Activated effector memory CD4-positive, alpha-beta T cell treated with Interleukin-2 at 50 U/mL for 16 hours (primary cell): ENCODE measurements around the gene GRIK3.

ENCODE experiments used
- DNase-seq: peaks from one replicate; pipeline ENCODE4 v3.0.0-alpha.2; 2020

The GRIK3 gene

DNA sequence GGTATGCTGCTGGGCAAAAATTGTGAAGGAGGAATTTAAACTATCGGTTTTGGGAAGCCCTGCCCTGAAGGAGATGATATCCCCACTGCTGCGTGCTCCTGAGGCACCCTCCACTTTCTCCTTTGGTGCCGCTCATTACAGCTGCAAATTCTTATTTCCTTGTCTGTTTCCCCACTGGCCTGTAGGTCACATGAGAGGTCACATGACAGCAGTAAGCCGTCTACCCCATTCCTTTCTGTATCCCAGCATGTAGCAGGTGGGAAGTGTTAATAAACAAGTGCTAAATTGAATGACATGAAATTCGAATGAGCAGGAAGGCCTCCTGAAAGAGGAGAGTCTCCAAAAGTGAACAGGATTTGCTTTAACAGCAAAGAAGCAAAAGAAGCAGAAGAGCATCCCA is 58.7 kb downstream of the GRIK3 start:
- DNase-seq: no peak

DNA sequence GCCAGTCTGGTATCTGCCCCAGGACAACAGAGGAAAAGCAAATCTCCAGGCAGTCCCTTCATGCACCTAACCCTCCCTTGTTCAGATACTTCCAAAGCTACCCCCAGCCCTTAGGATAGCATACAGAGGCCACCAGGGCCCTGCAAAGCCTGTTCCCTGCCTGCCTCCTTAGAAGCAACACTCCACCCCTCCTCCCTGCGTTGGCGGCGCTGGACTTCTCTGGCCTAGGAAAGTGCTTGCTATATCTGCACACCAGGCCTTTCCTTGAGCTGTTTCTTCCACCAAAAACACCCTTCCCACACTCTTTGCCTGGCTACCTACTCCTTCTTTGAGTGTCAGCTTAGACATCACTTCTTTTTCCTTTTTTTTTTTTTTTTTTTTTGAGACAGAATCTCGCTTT is 61.3 kb downstream of the GRIK3 start:
- DNase-seq: no peak

DNA sequence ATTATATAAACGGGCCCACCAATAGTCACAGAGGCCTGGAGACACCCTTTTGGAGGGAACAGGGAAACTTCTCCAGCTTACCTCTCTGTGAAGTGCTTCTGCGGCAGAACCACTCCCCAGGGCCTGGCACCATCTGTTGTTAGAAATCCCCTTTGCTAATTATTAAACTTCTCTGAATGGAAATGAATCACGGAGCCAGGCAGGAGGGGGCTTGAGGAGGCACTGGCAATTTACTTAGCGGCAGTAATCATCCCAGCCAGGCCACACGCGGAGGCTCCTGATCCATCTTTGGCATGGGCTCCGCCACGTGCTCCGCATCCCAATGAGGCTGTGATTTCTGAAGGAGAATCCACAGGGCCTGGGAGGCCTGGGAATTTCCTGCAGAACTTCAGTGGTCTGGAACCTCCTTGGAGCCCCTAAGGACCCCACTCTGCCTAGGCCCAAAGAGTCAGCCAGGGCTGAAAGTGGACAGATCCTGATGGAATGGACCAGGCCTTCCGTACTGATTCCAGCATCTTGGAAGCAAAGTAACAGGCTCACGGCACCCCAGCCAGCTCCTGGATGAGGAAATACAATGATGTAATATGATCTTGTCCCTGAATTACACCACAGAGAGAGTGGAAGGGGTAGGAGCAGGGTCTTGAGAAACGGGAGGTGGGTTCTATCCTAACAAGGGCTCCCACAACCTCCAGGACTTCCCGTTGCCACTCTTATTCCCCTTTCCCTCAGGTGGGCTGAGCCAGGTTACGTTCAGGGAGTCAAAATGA is 62.3 kb downstream of the GRIK3 start:
- no peak for DNase-seq

DNA sequence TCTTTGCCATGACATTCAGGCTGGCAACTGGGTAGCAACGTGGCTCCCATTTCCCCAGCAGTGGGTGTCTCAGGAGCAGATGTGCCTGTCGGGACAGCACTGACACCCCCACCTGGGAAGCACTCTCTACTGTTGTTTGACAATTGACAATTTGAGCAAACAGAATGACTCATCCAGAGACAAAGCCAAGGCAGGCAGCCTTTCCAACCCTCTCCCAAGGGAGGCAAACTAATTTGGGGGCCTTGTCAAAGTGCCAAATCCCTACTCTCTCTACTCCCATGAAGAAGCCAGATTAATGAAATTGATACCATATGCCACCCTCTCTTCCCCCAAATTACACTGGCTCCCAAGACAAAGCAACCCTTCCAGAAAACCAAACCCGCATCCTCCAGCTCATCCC is 65.6 kb downstream of the GRIK3 start:
- DNase-seq: no peak

DNA sequence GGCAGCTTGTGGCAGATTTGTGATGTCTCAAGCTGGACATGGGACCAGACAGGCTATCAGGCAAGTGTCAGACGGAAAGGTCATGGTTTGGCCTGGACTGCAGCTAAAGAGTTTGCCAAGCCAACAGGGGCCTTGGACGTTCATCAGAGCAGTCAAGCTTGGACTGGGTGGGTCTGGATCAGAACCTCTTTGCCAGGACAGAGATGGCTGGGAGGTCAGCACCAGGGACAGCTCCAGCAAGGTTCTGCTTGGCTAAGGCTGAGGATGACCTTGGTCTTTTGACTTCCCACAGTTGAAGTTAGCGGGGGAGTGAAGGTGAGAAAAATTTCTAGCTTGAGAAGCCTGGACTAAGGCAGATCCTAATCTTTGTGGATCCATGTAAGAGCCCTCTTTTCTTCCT is 68.1 kb downstream of the GRIK3 start:
- no peak for DNase-seq

DNA sequence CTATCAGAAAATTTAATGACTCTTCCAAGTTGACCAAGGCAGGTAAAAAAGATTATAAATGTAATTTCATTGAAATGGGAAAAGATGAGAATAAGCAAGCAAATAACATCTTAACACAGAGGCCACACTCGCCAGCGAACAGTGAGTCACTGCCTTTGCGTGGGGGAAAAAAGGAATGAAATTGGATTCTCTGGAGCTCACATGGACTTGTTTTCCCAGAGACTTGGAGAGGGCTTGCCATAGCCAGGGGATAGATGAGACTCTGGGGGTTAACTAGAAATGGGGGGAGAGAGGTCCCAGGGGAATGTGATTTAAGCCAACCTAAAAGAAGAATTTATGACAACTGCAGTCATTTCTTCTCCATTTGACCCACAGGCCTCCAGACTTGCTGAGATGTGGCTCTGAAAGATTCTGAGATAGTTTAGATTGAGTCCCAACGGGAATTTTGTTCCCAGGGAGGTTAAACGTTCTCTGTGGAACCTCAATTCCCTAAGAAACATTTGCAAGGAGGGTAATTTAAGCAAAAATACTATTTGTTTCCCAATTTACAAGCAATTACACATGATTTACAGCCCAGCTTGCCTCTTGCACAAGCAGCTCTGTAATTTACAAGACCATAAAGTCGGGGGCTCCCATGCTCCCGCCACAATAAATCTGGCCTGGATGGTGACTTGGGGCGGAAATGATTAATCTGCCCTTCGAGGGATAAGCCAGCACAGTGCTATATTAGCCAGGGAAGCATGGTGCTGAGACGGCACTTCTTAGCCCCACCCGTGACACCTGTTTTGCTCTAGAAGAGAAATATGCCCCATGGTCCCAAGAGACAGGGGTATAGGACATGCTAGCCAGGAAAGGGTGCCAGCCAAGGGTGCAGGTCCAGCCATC is 68.8 kb downstream of the GRIK3 start:
- DNase-seq: no peak

DNA sequence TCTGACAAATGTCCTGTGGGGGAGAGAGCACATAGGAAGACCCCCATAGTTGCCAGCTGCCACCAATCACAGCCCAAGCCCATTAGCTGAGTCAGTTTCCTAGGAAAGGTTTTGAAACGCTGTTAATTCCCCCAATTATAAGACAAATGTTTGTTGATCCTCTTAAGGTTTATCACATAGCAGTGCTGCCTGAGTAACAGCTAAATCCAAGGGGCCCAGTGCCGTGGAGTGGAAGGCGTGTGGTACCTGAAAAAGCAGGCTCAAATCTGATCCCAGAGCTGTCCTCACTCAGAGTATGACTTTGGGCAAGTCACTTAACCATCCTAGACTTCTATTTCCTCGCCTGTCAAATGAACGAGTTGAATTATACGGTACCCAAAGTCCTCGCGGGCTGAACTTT is 69.5 kb downstream of the GRIK3 start:
- no peak for DNase-seq

DNA sequence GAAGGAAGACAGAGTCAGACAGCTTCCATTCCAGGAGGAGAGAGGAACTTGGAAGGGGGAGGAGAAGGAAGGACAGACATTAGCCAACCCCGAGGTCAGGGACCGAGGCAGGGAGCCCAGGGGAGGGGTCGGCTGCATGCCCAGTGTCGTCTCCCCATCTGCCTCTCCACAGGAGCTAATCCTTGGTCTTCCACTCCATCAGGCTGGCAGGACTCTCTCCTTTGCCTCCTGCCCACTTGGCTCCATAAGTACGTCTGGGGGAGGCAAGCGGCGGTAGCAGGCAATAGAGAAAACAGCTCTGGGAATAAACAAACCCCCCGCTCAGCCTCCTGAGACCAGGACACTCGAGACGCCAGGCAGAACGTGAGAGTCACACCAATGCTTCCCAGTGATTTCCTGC is 71.3 kb downstream of the GRIK3 start:
- no peak for DNase-seq

DNA sequence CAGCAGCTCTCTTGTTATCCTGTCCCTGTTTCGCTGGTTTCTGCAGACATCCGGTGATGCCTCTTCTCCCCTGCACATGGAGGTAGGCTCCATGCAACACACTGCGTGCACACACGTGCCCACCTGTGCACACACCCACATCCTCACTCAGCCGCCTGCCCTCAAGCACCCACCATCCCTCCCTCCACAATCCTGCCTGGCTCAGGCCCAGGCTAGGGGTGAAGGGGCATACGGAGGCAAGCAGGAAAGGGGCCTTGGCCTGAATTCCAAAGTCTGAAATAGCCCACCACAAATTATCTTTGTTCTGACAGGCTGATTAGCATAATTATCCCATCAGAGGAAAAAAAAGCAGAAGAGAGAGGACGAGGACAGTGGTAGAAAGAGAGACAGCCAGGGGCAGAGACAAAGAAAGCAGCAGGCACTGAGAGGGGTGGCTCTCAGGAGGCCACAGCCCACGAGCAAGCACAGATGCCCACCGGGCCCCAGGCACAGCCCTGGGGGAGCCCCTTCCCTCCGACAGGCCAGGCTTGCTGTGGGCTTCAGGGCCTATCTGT is 73.2 kb downstream of the GRIK3 start:
- DNase-seq: no peak

DNA sequence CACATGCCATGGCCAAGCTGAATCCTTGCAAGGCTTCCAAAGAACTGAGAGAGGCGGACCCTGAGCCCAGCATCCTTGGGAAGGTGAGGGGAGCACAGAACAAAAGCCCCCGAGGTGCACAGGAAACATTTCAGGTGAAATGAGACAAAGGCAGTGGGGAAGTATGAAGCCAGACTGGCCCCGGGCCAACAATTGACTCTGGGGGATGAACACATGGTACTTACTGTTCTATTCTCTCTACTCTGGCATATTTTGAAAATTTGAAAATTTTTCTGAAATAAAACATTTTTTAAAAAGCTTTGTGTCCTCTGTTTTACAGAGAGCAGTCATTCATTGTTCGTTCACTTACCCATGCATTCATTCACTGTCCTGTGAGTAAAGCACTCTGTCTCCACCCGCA is 77.7 kb downstream of the GRIK3 start:
- no peak for DNase-seq

DNA sequence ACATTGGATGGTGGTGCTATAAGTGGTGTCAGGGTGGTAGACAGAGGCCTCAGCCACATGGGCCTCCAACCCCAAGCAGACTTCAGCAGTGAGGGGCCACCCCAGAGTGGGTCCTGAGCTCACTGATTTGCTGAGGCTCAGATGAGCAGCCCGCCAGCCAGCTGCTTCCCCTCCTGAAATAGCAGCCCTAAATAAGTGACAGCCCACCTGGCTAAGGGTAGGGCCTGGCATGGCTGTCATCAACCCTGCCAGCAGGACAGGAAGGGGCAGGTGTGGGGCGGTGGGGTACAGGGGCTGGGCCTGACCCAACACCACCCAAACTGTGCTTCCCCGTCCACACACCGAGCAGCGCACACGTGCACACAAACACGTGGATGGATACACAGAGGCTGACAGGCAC is 79.3 kb downstream of the GRIK3 start:
- DNase-seq: no peak

DNA sequence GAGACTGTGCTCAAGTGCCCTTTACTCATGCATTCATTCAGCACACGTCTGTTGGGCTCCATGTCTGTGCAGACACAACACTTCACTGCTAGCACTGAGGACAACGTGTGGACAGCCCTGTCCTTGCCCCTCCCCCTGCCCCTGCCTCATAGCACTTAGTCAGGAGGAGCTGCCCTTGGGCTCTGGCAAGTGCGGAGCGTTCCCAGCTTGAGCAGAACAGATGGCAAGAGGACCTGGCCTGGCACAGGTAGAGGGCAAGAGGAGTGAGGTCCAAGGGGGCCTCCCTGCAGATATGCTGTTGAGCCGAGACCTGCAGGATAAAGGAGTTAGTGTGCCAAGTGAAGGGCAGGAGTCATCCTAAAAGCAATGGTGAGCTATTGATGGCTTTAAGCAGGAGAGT is 81.3 kb downstream of the GRIK3 start:
- DNase-seq: no peak

DNA sequence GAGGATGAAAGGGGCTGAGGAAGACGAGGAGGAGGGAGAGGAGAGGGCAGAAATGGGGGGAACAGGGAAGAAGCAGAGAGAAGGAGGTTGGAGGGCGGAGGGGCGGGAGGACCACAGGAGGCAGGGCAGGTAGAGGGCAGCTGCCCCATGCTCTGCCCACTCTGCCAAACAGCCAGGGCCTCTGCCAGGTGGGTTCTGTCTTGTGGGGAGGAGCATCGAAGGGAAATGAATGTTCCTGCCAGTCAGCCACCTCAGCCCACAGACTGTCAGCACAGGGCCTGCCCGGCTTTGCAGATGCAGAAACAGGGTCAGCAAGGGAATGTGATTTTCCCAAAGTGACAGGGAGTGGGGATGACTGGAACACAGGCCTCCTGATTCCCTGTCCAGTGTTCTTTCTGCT is 82.6 kb downstream of the GRIK3 start:
- no peak for DNase-seq

DNA sequence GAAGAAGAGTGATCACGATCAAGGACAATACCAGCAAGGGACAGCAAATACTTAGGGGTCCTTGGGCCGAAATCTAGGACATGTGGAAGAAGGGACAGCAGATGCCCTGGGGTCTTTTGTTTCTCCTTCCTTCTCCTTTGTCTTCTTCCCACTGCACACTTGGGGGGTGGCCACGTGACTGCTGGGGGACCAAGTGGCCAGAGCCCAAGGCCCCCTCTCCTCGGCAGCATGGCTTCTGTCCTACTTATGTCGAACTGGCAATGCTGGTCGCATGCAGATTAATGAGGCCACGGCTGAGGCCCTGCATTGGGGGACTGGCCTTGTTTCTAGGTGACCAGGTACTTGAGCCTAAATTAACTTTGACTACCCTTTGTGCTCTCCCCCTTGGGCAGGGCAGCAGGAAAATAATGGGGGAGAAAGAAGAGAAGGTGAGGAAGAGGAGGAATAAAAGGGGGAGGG is 83.0 kb downstream of the GRIK3 start:
- no peak for DNase-seq

DNA sequence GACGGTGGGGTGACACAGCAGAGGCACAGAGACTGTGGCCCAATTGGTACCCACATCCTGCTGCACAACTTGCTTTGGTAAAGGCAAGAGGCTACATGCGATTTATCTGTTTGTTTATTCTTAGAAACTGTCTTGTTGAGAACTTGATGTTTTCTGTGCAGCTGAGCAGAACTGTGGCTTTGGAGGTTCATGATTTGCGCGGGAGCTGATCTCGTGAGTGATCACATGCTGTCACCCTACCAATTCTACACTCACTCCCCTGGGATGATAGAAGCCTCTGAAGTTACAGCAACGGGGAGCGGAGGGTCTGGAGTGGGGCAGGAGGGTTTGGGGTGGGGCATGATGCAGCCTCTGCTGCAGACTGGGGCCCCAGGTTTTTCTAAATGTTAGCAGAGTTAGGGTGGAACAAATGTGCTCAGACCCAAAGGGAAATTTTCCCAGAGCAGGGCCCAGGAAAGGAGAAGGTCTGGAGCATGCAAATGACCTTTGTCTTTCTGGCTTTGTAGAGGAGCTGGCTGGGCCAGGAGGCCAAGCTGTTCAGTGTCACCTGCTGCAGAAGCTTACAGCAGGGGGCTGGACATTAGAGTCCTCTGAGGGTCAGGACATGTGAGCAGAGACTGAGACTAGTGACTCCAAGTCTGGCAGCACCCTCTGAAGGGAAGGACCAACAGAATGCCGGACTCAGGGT is 83.6 kb downstream of the GRIK3 start:
- DNase-seq: no peak

DNA sequence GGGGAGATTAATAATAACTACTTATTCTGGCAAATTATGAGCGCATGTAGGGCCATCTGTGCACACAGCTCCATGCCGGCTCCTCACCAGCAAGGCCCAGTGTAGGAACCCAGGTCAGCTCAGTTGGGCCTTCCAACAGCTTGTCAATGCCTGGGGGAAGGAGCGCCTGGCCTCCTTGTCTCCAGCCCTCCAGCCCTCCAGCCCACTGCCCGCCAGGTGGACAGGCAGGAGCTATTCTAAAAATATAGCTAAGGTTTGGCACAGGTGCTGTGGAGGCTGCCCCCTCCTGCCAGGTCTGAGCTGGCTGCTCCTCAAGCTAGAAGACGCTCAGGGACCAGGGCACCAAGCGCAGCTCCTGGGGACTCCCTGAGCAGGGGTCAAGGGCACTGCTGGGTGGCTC is 85.7 kb downstream of the GRIK3 start:
- no peak for DNase-seq

DNA sequence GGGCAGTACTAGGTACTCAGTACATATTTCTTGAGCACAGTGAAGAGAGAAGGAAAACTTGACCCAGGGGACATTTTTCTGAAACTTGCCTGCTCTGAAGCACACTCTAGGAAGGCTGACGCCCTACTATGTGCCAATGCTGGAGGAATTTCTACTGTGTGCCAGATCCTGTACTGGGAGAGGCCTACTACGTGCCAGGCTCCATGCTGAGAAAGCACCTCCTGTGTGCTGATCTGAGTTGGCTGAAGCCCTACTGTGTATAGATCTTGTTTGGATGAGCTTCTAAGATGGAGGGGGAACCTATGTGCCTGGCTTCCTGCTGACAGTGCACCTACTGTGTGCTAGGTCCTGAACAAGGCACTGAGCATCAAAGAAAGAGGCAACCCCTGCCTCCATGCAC is 86.2 kb downstream of the GRIK3 start:
- DNase-seq: no peak

DNA sequence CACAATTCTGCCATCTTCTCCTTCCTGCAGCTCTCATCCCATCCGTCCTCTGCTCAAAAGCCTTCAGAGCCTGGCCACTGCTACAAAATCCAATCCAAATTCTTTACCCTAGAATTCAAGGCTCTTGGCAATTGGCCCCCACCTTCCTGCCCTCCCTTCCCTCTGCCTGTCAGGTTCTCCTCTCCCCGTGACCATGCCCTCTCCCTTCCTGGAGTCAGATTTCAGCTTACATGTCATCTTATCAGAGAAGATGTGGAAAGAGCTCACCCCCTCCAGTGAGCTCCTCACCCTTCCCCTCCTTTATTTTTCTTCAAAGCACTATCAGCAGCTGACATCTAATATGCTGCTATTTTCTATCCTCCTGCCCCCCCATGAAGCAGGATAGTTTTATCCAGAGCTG is 86.9 kb downstream of the GRIK3 start:
- DNase-seq: no peak

DNA sequence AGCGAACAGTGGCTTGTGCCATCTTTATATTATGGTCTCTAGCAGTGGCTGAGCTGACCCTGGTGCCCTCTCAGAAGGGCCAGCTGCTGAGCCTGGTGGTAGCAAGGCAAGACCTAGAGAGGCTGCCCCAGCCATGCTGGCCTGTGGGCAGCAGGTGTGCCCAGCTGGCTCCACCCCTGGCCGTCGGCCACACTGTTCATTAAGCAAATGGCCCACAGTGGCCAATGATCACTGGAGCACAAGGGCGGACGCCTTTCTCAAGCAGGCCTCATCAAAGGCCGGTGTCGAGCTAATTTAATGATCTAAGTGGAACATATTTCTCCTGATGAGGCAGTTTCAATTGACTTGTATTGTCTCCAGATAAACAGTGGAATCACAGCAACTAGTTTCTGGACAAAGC is 89.4 kb downstream of the GRIK3 start:
- no peak for DNase-seq

DNA sequence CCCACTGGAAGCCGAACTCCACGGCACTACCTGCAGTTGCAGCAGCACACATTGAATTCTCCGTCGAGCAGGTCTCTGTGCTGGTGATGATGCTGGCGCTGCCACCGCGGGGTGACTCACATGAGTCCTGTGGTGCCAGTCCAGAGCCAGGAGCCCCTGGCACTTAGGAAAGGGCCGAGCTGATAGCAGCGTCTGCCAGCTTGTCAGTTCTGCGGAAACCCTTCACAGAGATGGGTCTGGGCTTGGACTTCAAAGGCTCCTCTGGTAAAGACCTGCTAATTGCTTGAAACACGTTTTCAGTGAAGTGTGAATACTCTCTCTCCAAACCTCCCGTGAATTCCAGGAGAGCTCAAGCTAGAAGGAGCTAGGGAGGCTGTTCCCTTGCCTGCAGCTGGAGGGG is 92.2 kb downstream of the GRIK3 start:
- DNase-seq: no peak

DNA sequence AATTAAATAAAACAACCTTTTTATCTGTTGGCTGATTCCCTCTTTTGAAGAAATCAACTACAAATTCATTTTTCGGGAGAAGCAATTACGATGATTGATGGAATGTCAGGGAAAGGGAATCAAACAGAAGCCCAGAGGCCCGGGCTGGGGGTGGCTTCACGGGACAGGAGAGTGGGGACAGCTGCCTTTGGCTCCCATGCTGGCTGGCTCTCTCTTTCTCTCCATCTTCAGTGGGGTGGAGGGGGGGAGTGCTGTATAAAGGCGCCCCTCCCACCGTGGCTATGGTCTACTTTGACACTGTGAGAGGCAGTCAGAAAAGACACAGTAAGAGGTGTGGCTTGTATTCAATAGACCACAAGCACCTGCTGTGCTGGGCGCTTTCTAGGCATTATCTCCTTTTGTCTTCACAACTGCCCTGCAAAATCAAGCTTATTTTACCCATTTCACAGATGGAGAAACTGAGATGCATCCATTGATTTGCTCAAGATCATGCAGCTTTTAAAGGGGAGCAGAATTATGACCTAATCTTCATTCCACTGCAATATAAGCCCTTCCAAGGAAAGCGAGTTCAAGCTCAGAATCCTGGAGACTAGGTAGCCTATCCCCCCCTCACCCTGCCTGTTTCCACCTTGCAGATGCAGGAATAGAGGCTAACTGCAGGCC is 92.9 kb downstream of the GRIK3 start:
- DNase-seq: no peak

DNA sequence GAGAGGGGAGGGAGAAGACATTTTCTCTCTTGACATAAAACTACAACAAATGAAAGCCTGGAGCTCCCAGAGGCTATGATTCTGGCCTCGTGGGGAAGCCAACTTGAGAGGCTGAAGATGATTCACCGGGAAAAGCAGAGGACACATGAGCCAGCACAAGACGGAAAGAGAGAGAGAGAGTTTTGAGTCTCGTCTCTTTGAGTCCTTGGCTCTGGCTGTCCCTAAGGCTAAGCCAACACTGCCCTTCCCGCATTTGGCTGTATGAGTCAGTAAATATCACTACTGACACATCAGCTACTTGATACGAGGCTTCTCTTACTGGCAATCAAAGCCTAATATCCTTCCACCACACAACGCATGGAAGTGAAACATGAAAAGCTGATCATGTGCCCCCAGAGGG is 95.5 kb downstream of the GRIK3 start:
- DNase-seq: no peak

DNA sequence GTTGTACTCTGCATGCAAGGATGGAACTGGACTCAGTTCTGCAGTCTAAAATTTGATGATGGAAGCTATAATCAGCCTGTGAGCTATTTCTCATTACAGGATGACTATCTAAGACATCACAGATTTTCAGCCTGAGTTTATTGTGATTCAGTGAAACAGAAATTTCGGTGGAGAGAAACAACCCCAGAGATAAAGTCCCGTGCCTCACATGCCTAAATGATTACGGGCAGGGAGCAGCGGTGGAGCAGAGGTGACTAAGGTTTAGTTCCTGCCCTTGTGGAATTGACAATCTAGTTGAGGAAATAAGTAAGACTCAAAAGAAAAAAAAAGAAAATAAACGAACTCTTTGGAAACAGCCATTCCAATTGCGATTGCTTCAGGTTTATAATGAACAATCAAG is 96.9 kb downstream of the GRIK3 start:
- no peak for DNase-seq
